ENCODE measurements around the gene FBXL3. TPM values are rescaled to one million over a fixed set of nuclear protein-coding genes. Genes with fewer than 3 reads are reported as not detected.

FBXL3 gene
- total and polyA plus RNA-seq, 2 of the 13 experiments (the other 11 are each of a cell fraction or from before 2014, with no cell fraction given), result 11.5 to 18.5 TPM

DNA sequence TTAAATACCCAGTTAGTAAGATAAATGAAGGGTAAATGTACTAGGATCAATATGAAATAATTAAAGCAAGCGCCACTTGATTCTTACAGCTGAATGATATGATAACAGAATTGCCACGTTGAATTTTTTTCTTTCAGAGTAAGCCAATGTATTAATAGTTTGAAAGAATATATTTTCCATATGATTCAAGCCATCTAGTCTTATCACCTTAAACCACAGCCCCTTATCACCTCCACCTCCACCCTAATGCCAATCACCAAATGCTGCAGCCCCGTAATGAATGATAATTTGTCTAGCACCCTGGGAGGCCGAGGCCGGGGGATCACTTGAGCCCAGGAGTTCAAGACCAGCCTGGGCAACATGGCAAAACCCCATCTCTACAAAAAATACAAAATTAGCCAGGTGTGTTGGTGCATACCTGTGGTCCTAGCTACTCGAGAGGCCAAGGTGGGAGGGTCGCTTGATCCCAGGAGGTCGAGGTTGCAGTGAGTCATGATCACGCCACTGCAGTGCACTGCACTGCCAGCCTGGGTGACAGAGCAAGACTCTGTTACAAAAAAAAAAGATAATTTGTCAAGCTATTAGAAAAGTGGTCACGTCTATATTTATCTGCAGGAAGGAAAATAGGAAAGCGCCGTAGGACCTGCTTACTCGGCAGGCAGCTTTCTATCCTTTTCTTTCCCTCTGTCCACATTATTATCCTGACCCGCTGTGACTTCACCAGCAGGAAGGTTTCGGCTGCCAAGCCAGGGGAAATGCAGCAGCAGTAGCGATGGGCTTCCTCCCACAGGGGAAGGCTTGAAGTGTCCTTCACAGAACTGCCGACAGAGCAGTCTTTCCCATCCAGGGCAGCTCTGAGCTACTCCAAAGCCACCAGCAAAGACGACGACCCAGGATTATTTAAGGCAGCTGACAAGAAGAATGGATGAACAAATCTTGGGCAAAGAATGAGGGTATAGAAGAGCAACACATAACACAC, 54.8 kb downstream of the FBXL3 start:
- FAIRE-seq (no peak), ATAC-seq (peak; percentile 61; the same call in 2 of the 3 replicates), DNase-seq (ENCODE audit: low spot score) (no peak)
- no peaks in the 10 kb centered on the region for H4K20me1 ChIP-seq (ENCODE audit: insufficient read depth, low read length)
- no peaks in the 10 kb centered on the region for H3K4me1 ChIP-seq (ENCODE audit: insufficient read depth, low read length)
- H3K79me2 ChIP-seq (ENCODE audit: insufficient read depth, low read length), result no peaks in the 10 kb centered on the region
- intact Hi-C loops (cut with micrococcal nuclease; ENCODE audit: unreplicated experiment) (no loop called here), in situ Hi-C loops (cut with HindIII; ENCODE audit: extremely low pct_ligation_motif_present, low pct_unique_long_range_greater_than_20kb) (no loop called here)
- H3K9me3 ChIP-seq (ENCODE audit: low read length), result no peaks in the 10 kb centered on the region
- no peaks in the 10 kb centered on the region for H3K36me3 ChIP-seq (replicated peaks in 1 of 2; ENCODE audit: control insufficient read depth in 1 of 2, insufficient read depth in 2 of 2, low read length in 2 of 2)
- no peak overlapping the region for H3K4me3 ChIP-seq (replicated peaks in 1 of 3; ENCODE audit: insufficient read depth in 1 of 3, low read depth in 2 of 3, low read length in 3 of 3)
- WGBS (ENCODE audit: low lambda C conversion rate), result 14% methylated on average over 19 of the region's 19 CpGs
- TF ChIP-seq, protein P1, sequence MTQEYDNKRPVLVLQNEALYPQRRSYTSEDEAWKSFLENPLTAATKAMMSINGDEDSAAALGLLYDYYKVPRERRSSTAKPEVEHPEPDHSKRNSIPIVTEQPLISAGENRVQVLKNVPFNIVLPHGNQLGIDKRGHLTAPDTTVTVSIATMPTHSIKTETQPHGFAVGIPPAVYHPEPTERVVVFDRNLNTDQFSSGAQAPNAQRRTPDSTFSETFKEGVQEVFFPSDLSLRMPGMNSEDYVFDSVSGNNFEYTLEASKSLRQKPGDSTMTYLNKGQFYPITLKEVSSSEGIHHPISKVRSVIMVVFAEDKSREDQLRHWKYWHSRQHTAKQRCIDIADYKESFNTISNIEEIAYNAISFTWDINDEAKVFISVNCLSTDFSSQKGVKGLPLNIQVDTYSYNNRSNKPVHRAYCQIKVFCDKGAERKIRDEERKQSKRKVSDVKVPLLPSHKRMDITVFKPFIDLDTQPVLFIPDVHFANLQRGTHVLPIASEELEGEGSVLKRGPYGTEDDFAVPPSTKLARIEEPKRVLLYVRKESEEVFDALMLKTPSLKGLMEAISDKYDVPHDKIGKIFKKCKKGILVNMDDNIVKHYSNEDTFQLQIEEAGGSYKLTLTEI (CRISPR knock-in tag; conservative IDR thresholded peaks at IDR 0.05), result no peak
- no peak for TF ChIP-seq TBL1XR1 (IDR thresholded peaks at IDR 0.05; ENCODE audit: borderline replicate concordance, low read length, partially characterized antibody)
- no peak for TF ChIP-seq NR2F2 (IDR thresholded peaks at IDR 0.05; ENCODE audit: borderline replicate concordance, low read depth)
- no peak for TF ChIP-seq ZNF414 (CRISPR knock-in tag; IDR thresholded peaks at IDR 0.05)
- no peak for TF ChIP-seq ZNF260 (CRISPR knock-in tag; IDR thresholded peaks at IDR 0.05; ENCODE audit: borderline replicate concordance, low read depth)
- H3K9ac ChIP-seq (ENCODE audit: insufficient read depth, low read depth, low read length), result no peak overlapping the region
- ChIA-PET CTCF (ENCODE audit: low intra/inter-chr PET ratio, low total read pairs) (no interaction called here), POLR2A (no interaction called here)
- BruUV-seq (replicated peaks), result no TSS peak
- no peak overlapping the region for H3K4me2 ChIP-seq (ENCODE audit: low read depth, low read length)
- peaks cover 0 to 23% of the 10 kb centered on the region in 2 experiments; a peak in 1 of 5 replicates for H3K27me3 ChIP-seq (ENCODE audit: control insufficient read depth in 1 of 2, insufficient read depth in 2 of 2, low read length in 2 of 2)
- H2AFZ ChIP-seq (ENCODE audit: low read length), result no peak overlapping the region
- no peak overlapping the region for H3K27ac ChIP-seq (ENCODE audit: extremely low read length, insufficient read depth, low read length)

Measured in HepG2 (cell line).